ENCODE results near the gene PCDHB12.

- no peak for TF ChIP-seq CTCF (IDR thresholded peaks at IDR 0.05; ENCODE audit: poor library complexity, severe bottlenecking)
- TF ChIP-seq MXI1 (conservative IDR thresholded peaks at IDR 0.05; ENCODE audit: poor library complexity, severe bottlenecking): no peak
- TF ChIP-seq REST (IDR thresholded peaks at IDR 0.05; ENCODE audit: borderline replicate concordance): no peak
- peak; percentile 27 for TF ChIP-seq RAD21 (conservative IDR thresholded peaks at IDR 0.05)
- no peak for TF ChIP-seq TAF1 (IDR thresholded peaks at IDR 0.05; ENCODE audit: low read depth)
- no peak for TF ChIP-seq POLR2AphosphoS5 (IDR thresholded peaks at IDR 0.05)
- TF ChIP-seq EP300 (conservative IDR thresholded peaks at IDR 0.05; ENCODE audit: poor library complexity, severe bottlenecking): no peak
- no peak for TF ChIP-seq EZH2 (IDR thresholded peaks at IDR 0.05; ENCODE audit: borderline replicate concordance, insufficient read depth, low read length, poor library complexity, severe bottlenecking)
- TF ChIP-seq SMC3 (conservative IDR thresholded peaks at IDR 0.05; ENCODE audit: poor library complexity): no peak
These were observed 21.5 kb upstream of the PCDHB12 start, which contains the start of gene PCDHB9 for GRCh38 chr5:141186897-141187512.
